HL-60 (cell line): ENCODE results near the gene AOPEP.

Experiments
- DNase-seq, 2 experiments: peaks; one replicate each; pipeline ENCODE4 v3.0.0-alpha.2; 2010 to 2020; ENCODE audit warnings: low read depth in 1 of 2, low spot score in 1 of 2
- H3K27ac ChIP-seq: fragments of 250-450 bp; sonication (Bioruptor Pico); replicated peaks from 2 replicates; pipeline ENCODE4 v1.5.1; 2020; ENCODE audit warnings: mild to moderate bottlenecking, moderate library complexity
- H3K27me3 ChIP-seq: fragments of 250-450 bp; sonication (Bioruptor Pico); 2 replicates; pipeline ENCODE4 v1.5.1; 2021; ENCODE audit warnings: mild to moderate bottlenecking, moderate library complexity; ENCODE audit not compliant: insufficient read depth, poor library complexity, severe bottlenecking
- H3K4me3 ChIP-seq: replicated peaks from 2 replicates; pipeline ENCODE4 v1.5.1; 2011; ENCODE audit warnings: mild to moderate bottlenecking, control low read depth, low read length; ENCODE audit not compliant: insufficient read depth
- GABPA ChIP-seq: IDR thresholded peaks from 2 replicates; pipeline ENCODE4 v1.6.1; 2012; ENCODE audit warnings: low read depth
- POLR2AphosphoS5 ChIP-seq: IDR thresholded peaks from 2 replicates; pipeline ENCODE4 v1.6.1; 2012; ENCODE audit warnings: low read depth
- SPI1 ChIP-seq: IDR thresholded peaks from 2 replicates; pipeline ENCODE4 v1.6.1; 2012; ENCODE audit warnings: low read depth, mild to moderate bottlenecking, borderline replicate concordance
- TF ChIP-seq, protein P1 (sequence below): IDR thresholded peaks from 2 replicates; pipeline ENCODE4 v1.6.1; 2012; ENCODE audit warnings: low read depth; ENCODE audit not compliant: insufficient replicate concordance
- TF ChIP-seq, protein P2 (sequence below): IDR thresholded peaks from one replicate; pipeline ENCODE4 v1.5.1; 2011; ENCODE audit warnings: low read length, control low read depth, inconsistent platforms; ENCODE audit not compliant: insufficient read depth

AOPEP gene

DNA sequence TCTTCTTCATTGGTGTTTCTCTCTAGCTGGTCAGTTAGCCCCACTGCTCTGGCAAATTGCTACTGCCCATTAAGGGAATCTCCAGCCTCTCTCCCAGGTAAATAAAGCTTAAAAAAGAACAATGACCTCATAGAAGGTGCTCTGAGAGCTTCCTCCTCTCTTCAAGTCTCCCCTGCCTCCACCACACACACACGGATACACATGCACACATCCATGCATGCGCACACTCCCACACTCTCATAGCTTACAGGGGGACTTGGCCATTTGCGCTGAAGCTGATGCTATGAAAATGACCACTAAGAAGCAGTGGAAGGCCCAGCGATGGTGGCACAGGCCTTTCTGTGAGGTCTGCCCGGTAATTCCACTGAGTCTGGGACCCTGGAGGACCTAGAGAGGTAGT, 250.9 kb downstream of the AOPEP start:
- DNase-seq: no peak
- TF ChIP-seq, protein P1, sequence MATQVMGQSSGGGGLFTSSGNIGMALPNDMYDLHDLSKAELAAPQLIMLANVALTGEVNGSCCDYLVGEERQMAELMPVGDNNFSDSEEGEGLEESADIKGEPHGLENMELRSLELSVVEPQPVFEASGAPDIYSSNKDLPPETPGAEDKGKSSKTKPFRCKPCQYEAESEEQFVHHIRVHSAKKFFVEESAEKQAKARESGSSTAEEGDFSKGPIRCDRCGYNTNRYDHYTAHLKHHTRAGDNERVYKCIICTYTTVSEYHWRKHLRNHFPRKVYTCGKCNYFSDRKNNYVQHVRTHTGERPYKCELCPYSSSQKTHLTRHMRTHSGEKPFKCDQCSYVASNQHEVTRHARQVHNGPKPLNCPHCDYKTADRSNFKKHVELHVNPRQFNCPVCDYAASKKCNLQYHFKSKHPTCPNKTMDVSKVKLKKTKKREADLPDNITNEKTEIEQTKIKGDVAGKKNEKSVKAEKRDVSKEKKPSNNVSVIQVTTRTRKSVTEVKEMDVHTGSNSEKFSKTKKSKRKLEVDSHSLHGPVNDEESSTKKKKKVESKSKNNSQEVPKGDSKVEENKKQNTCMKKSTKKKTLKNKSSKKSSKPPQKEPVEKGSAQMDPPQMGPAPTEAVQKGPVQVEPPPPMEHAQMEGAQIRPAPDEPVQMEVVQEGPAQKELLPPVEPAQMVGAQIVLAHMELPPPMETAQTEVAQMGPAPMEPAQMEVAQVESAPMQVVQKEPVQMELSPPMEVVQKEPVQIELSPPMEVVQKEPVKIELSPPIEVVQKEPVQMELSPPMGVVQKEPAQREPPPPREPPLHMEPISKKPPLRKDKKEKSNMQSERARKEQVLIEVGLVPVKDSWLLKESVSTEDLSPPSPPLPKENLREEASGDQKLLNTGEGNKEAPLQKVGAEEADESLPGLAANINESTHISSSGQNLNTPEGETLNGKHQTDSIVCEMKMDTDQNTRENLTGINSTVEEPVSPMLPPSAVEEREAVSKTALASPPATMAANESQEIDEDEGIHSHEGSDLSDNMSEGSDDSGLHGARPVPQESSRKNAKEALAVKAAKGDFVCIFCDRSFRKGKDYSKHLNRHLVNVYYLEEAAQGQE: no peak
- TF ChIP-seq, protein P2, sequence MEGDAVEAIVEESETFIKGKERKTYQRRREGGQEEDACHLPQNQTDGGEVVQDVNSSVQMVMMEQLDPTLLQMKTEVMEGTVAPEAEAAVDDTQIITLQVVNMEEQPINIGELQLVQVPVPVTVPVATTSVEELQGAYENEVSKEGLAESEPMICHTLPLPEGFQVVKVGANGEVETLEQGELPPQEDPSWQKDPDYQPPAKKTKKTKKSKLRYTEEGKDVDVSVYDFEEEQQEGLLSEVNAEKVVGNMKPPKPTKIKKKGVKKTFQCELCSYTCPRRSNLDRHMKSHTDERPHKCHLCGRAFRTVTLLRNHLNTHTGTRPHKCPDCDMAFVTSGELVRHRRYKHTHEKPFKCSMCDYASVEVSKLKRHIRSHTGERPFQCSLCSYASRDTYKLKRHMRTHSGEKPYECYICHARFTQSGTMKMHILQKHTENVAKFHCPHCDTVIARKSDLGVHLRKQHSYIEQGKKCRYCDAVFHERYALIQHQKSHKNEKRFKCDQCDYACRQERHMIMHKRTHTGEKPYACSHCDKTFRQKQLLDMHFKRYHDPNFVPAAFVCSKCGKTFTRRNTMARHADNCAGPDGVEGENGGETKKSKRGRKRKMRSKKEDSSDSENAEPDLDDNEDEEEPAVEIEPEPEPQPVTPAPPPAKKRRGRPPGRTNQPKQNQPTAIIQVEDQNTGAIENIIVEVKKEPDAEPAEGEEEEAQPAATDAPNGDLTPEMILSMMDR: no peak
- no peak for TF ChIP-seq POLR2AphosphoS5
- TF ChIP-seq SPI1: no peak
- no peak for TF ChIP-seq GABPA
- Histone ChIP-seq H3K27ac (no peak overlapping the region), H3K4me3 (no peak overlapping the region), H3K27me3 (no peaks in the 10 kb centered on the region)

DNA sequence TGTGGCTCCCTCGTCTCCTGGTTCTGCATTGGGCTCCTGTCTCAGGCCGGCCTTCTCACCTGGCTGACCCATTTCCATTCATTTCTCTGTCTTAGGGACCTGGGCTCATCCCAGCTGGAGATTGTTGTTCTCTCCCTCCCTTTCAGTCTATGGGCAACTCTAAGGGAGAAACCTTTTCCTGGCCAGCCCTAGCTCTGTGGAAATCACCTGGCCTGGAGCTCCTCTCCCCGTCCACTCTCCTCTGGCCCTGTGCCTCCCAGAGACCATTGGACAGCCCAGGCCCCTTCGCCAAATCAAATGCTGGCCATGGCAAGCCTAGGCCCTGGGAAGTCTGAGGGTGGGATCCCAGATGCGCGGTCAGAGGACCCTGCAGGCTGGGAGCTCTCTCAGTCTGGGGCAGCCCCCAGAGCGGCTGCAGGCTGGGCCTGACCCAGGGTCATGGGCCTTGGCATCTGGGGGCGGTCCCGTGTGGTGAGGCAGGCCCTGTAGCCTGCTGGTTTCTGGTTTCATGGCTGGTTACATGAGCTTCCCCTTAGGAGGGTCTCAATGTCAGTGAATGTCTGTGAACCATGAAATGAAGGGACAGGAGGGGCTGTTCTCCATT, 253.5 kb downstream of the AOPEP start:
- H3K4me3 ChIP-seq: no peak overlapping the region

GRCh38 chr9:94980947-94981722, 254.6 kb downstream of the AOPEP start:
- TF ChIP-seq POLR2AphosphoS5 (no peak), SPI1 (no peak), GABPA (no peak)
- TF ChIP-seq, protein P2: no peak
- TF ChIP-seq, protein P1: no peak
- Histone ChIP-seq H3K27me3 (no peaks in the 10 kb centered on the region), H3K27ac (no peak overlapping the region), H3K4me3 (no peak overlapping the region)
- DNase-seq: no peak

More for the DNA sequence above, 253.5 kb downstream of the AOPEP start:
- no peak for DNase-seq
- TF ChIP-seq POLR2AphosphoS5 (no peak), SPI1 (no peak), GABPA (no peak)
- TF ChIP-seq, protein P1: no peak
- TF ChIP-seq, protein P2: no peak
- Histone ChIP-seq H3K27ac (no peak overlapping the region), H3K27me3 (no peaks in the 10 kb centered on the region)
